GM12878 (cell line): ENCODE results near the gene SOBP. TPM values are rescaled to one million over a fixed set of nuclear protein-coding genes. Genes with fewer than 3 reads are reported as not detected.

Source experiments
- ATAC-seq: fragments of 200-7000 bp; cut with Tn5 transposase; 3 replicates; pipeline ENCODE4 v1.9.1; 2020; ENCODE audit warnings: mild to moderate bottlenecking, moderate library complexity
- BruUV-seq: library from RNA; stranded (reverse); fragments of 400-500 nt; replicated peaks from 2 replicates; lab custom pipeline; 2021; lab: Mats Ljungman, UMichigan
- CTCF ChIA-PET: fragments of 300-600 bp; sonication (Branson Sonifier 250); formaldehyde crosslinking; extraction: SDS; loops from one replicate; lab custom pipeline; 2021; ENCODE audit warnings: inconsistent platforms; lab: Yijun Ruan, JAX
- POLR2A ChIA-PET: fragments of 350-600 bp; formaldehyde crosslinking; extraction: SDS; loops from one replicate; lab custom pipeline; 2021; ENCODE audit warnings: inconsistent platforms; lab: Charles Lee
- RAD21 ChIA-PET: fragments of 300-600 bp; sonication (Branson Sonifier 250); formaldehyde crosslinking; loops from one replicate; lab custom pipeline; 2023; ENCODE audit warnings: antibody characterized with exemption; ENCODE audit not compliant: unreplicated experiment; lab: Charles Lee
- SMC1A ChIA-PET: fragments of 300-600 bp; sonication (Branson Sonifier 250); formaldehyde crosslinking; loops from one replicate; lab custom pipeline; 2023; ENCODE audit not compliant: unreplicated experiment, uncharacterized antibody; lab: Charles Lee
- DNase-seq: peaks from one replicate; pipeline ENCODE4 v3.0.0-alpha.2; 2011; ENCODE audit warnings: low read depth, low spot score
- FAIRE-seq: peaks from 3 replicates; lab custom pipeline; 2011; peaks lifted over from hg19 to GRCh38; lab: Jason Lieb, UNC
- H2AFZ ChIP-seq: 2 replicates; pipeline ENCODE4 v1.6.0; 2011; ENCODE audit warnings: low read depth, low read length, control low read depth; ENCODE audit not compliant: control insufficient read depth
- H3K27ac ChIP-seq: 2 replicates; pipeline ENCODE4 v1.5.1; 2011; ENCODE audit warnings: control low read depth; ENCODE audit not compliant: control insufficient read depth, insufficient read depth
- H3K27me3 ChIP-seq, 2 experiments: replicated peaks in 1 of 2; 2 replicates each; pipeline versions ENCODE4 v1.6.0 to v1.6.1; 2011; ENCODE audit warnings: low read length in 1 of 2; ENCODE audit not compliant: control insufficient read depth in 2 of 2, insufficient read depth in 2 of 2
- H3K36me3 ChIP-seq, 2 experiments: 2 replicates each; pipeline ENCODE4 v1.5.1; 2011; ENCODE audit warnings: low read length in 1 of 2; ENCODE audit not compliant: control insufficient read depth in 2 of 2, insufficient read depth in 2 of 2
- H3K4me1 ChIP-seq: 2 replicates; pipeline ENCODE4 v1.6.1; 2011; ENCODE audit warnings: mild to moderate bottlenecking, low read length, moderate library complexity, mixed read lengths; ENCODE audit not compliant: control insufficient read depth, insufficient read depth
- H3K4me2 ChIP-seq: 2 replicates; pipeline ENCODE4 v1.6.0; 2011; ENCODE audit warnings: control low read depth; ENCODE audit not compliant: control insufficient read depth, insufficient read depth
- H3K4me3 ChIP-seq: fragments of 200-600 bp; sonication (generic); 2 replicates; pipeline ENCODE4 v1.5.1; 2016
- H3K79me2 ChIP-seq: 2 replicates; pipeline ENCODE4 v1.6.0; 2011; ENCODE audit warnings: low read length; ENCODE audit not compliant: control insufficient read depth, insufficient read depth
- H3K9ac ChIP-seq: 2 replicates; pipeline ENCODE4 v1.8.0; 2011; ENCODE audit warnings: low read length, control low read depth, mixed read lengths; ENCODE audit not compliant: control insufficient read depth, insufficient read depth
- H3K9me3 ChIP-seq: replicated peaks from 3 replicates; pipeline ENCODE4 v1.5.1; 2011; ENCODE audit warnings: mild to moderate bottlenecking, low read length; ENCODE audit not compliant: control insufficient read depth, insufficient read depth
- H4K20me1 ChIP-seq: 2 replicates; pipeline ENCODE4 v1.6.0; 2011; ENCODE audit not compliant: control insufficient read depth, insufficient read depth
- CREM ChIP-seq: IDR thresholded peaks from 2 replicates; pipeline ENCODE4 v1.6.1; 2014; ENCODE audit warnings: antibody characterized with exemption, low read depth
- FOXM1 ChIP-seq: IDR thresholded peaks from 2 replicates; pipeline ENCODE4 v1.6.1; 2012; ENCODE audit warnings: low read depth, mild to moderate bottlenecking, inconsistent platforms, low read length, moderate library complexity
- HDAC6 ChIP-seq: fragments of 200-600 bp; sonication (generic); IDR thresholded peaks from one replicate; pipeline ENCODE4 v1.8.0; 2017; ENCODE audit warnings: antibody characterized with exemption; ENCODE audit not compliant: unreplicated experiment
- HDGF ChIP-seq: fragments of 450-650 bp; IDR thresholded peaks from 2 replicates; pipeline ENCODE4 v1.6.1; 2016; ENCODE audit warnings: antibody characterized with exemption
- IKZF1 ChIP-seq: fragments of 450-650 bp; conservative IDR thresholded peaks from 2 replicates; pipeline ENCODE4 v1.6.1; 2017; ENCODE audit warnings: antibody characterized with exemption, mild to moderate bottlenecking
- JUND ChIP-seq: IDR thresholded peaks from 2 replicates; pipeline ENCODE4 v1.6.1; 2012; ENCODE audit warnings: low read depth, mild to moderate bottlenecking, low read length, improper control_type of control experiment, moderate library complexity
- LARP7 ChIP-seq: fragments of 450-650 bp; IDR thresholded peaks from 2 replicates; pipeline ENCODE4 v1.6.1; 2017; ENCODE audit warnings: mild to moderate bottlenecking
- NFYB ChIP-seq: IDR thresholded peaks from 2 replicates; pipeline ENCODE4 v1.6.1; 2011; ENCODE audit warnings: low read depth, mild to moderate bottlenecking, low read length, improper control_type of control experiment, moderate library complexity; ENCODE audit not compliant: insufficient read depth
- POU2F2 ChIP-seq: IDR thresholded peaks from 3 replicates; pipeline ENCODE4 v1.6.1; 2011; ENCODE audit warnings: low read depth, mild to moderate bottlenecking, low read length, borderline replicate concordance
- RELA ChIP-seq: fragments of 450-650 bp; IDR thresholded peaks from 2 replicates; pipeline ENCODE4 v1.8.0; 2014; ENCODE audit warnings: borderline replicate concordance; ENCODE audit not compliant: partially characterized antibody
- SMAD1 ChIP-seq: fragments of 450-650 bp; IDR thresholded peaks from 2 replicates; pipeline ENCODE4 v1.6.1; 2018; ENCODE audit warnings: mild to moderate bottlenecking, low read depth; ENCODE audit not compliant: partially characterized antibody
- SP1 ChIP-seq: IDR thresholded peaks from one replicate; pipeline ENCODE4 v1.6.1; 2011; ENCODE audit warnings: low read depth, low read length
- TAF1 ChIP-seq: IDR thresholded peaks from 2 replicates; pipeline ENCODE4 v1.6.1; 2011; ENCODE audit warnings: mild to moderate bottlenecking, low read depth, low read length, borderline replicate concordance
- YBX1 ChIP-seq: fragments of 450-650 bp; IDR thresholded peaks from 2 replicates; pipeline ENCODE4 v1.6.1; 2016; ENCODE audit warnings: antibody characterized with exemption
- ZNF207 ChIP-seq: fragments of 450-650 bp; IDR thresholded peaks from 2 replicates; pipeline ENCODE4 v1.6.1; 2014; ENCODE audit warnings: antibody characterized with exemption, mild to moderate bottlenecking, borderline replicate concordance
- WGBS: methylation state at CpG from one replicate; pipeline ENCODE4 v1.1.6; 2016; ENCODE audit warnings: low lambda C conversion rate; ENCODE audit not compliant: insufficient replicate concordance, insufficient coverage; ENCODE audit errors: missing lambda C conversion rate; 5-methylcytosine and 5-hydroxymethylcytosine counted together
- in situ Hi-C: fragments of 300-500 bp; cut with MboI; formaldehyde crosslinking; loops from 9 replicates; pipeline ENCODE4 v1.14.3; 2018; ENCODE audit warnings: mixed read lengths
- intact Hi-C: fragments of 100-400 bp; cut with micrococcal nuclease; formaldehyde crosslinking; loops from one replicate; pipeline ENCODE4 v1.14.2; 2022; ENCODE audit not compliant: unreplicated experiment
- polyA plus RNA-seq, 11 experiments: library from polyadenylated mRNA; depleted of rRNA in 4 of 11; unstranded in 6 of 11; stranded (reverse) in 5 of 11; fragments of >200 nt; fragmentation: Nextera tagmentation in 4 of 11; fragmentation: Illumina TruSeq in 1 of 11; extraction: Ambion mirVana in 4 of 11; extraction: Trizol in 1 of 11; gene quantifications; 1 replicate in 1 of 11; 2 replicates in 10 of 11; pipeline versions ENCODE4 v1.2.1 to v1.2.3, GENCODE V29; 2011 to 2016; ENCODE audit warnings: inconsistent platforms in 2 of 11, missing spikeins in 2 of 11, low read depth in 1 of 11
- total RNA-seq, 4 experiments: library from RNA; depleted of rRNA in 3 of 4; stranded (reverse); fragments of >200 nt in 3 of 4; fragmentation: Illumina TruSeq in 1 of 4; extraction: Trizol in 1 of 4; gene quantifications; 2 replicates each; pipeline versions ENCODE4 v1.2.1 to v1.2.3, GENCODE V29; 2013 to 2021
- TF ChIP-seq, protein P1 (sequence below): fragments of 150-350 bp; IDR thresholded peaks from 2 replicates; pipeline ENCODE4 v1.6.1; 2014; ENCODE audit warnings: mild to moderate bottlenecking, low read depth, low read length
- TF ChIP-seq, protein P2 (sequence below): fragments of 450-650 bp; conservative IDR thresholded peaks from 2 replicates; pipeline ENCODE4 v1.6.1; 2017; ENCODE audit warnings: mild to moderate bottlenecking, moderate library complexity
- TF ChIP-seq, protein P3 (sequence below): fragments of 450-650 bp; formaldehyde crosslinking; IDR thresholded peaks from 2 replicates; pipeline ENCODE4 v1.4.0; 2022; ENCODE audit warnings: mild to moderate bottlenecking, moderate library complexity

Gene SOBP
- total and polyA plus RNA-seq, 10 of the 15 experiments (the other 5 are each of a cell fraction or from before 2014, with no cell fraction given) = 0.49 to 1.9 (median 0.78) TPM

DNA sequence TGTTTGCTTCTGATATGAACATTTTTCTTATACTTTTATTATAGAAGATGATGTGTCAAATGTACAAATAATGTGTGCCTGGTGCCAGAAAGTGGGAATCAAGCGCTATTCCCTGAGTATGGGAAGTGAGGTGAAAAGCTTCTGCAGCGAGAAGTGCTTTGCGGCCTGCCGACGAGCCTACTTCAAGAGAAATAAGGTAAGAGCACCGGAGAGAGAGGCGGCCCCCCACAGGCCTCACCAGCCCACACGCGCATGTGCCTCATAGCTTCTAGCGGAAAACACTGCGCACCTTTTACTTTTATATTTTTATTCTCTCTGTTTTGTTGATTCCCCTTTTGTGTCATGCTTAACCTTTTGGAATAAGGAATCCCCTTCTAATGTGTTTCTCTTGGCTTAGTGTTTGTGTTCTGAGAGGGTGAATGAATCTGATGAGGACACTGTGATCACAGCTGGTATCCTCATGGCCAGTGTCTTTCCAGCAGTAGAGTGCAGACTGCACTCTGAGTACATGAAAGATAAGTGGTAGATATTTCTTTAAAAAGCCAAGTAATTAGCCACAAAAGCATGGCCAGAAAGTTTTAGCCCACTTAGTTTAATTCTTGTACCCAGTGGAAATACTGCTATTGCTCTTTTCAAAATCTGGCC, 43.6 kb downstream of the SOBP start:
- intact Hi-C loops = no loop called here
- RAD21 ChIA-PET = interaction anchor here (0.6 kb wide), 1 partner anchor 189 kb away, joined by 3 read pairs; no protein-coding TSS in a partner anchor
- H3K79me2 ChIP-seq = no peaks in the 10 kb centered on the region
- no TSS peak for BruUV-seq
- no peaks in the 10 kb centered on the region; a peak in 1 of 4 replicates for H3K27me3 ChIP-seq
- no peak for ATAC-seq
- no peaks in the 10 kb centered on the region for H3K9me3 ChIP-seq
- no peaks in the 10 kb centered on the region for H3K36me3 ChIP-seq
- in situ Hi-C loops = no loop called here
- 76% methylated on average over 11 of the region's 11 CpGs for WGBS
- no peak for DNase-seq
- CTCF ChIA-PET = no interaction called here
- no peak overlapping the region for H3K9ac ChIP-seq
- TF ChIP-seq, protein P1, sequence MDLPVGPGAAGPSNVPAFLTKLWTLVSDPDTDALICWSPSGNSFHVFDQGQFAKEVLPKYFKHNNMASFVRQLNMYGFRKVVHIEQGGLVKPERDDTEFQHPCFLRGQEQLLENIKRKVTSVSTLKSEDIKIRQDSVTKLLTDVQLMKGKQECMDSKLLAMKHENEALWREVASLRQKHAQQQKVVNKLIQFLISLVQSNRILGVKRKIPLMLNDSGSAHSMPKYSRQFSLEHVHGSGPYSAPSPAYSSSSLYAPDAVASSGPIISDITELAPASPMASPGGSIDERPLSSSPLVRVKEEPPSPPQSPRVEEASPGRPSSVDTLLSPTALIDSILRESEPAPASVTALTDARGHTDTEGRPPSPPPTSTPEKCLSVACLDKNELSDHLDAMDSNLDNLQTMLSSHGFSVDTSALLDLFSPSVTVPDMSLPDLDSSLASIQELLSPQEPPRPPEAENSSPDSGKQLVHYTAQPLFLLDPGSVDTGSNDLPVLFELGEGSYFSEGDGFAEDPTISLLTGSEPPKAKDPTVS = no peak
- TF ChIP-seq YBX1 = no peak
- no peak for TF ChIP-seq FOXM1
- TF ChIP-seq SMAD1 = no peak
- TF ChIP-seq ZNF207 = no peak
- TF ChIP-seq CREM = no peak
- no peak for TF ChIP-seq RELA
- TF ChIP-seq HDAC6 = no peak
- no peak for TF ChIP-seq SP1
- TF ChIP-seq JUND = no peak
- no peak for TF ChIP-seq IKZF1
- TF ChIP-seq POU2F2 = no peak
- TF ChIP-seq, protein P2, sequence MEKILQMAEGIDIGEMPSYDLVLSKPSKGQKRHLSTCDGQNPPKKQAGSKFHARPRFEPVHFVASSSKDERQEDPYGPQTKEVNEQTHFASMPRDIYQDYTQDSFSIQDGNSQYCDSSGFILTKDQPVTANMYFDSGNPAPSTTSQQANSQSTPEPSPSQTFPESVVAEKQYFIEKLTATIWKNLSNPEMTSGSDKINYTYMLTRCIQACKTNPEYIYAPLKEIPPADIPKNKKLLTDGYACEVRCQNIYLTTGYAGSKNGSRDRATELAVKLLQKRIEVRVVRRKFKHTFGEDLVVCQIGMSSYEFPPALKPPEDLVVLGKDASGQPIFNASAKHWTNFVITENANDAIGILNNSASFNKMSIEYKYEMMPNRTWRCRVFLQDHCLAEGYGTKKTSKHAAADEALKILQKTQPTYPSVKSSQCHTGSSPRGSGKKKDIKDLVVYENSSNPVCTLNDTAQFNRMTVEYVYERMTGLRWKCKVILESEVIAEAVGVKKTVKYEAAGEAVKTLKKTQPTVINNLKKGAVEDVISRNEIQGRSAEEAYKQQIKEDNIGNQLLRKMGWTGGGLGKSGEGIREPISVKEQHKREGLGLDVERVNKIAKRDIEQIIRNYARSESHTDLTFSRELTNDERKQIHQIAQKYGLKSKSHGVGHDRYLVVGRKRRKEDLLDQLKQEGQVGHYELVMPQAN = no peak
- TF ChIP-seq TAF1 = no peak
- TF ChIP-seq HDGF = no peak
- TF ChIP-seq, protein P3, sequence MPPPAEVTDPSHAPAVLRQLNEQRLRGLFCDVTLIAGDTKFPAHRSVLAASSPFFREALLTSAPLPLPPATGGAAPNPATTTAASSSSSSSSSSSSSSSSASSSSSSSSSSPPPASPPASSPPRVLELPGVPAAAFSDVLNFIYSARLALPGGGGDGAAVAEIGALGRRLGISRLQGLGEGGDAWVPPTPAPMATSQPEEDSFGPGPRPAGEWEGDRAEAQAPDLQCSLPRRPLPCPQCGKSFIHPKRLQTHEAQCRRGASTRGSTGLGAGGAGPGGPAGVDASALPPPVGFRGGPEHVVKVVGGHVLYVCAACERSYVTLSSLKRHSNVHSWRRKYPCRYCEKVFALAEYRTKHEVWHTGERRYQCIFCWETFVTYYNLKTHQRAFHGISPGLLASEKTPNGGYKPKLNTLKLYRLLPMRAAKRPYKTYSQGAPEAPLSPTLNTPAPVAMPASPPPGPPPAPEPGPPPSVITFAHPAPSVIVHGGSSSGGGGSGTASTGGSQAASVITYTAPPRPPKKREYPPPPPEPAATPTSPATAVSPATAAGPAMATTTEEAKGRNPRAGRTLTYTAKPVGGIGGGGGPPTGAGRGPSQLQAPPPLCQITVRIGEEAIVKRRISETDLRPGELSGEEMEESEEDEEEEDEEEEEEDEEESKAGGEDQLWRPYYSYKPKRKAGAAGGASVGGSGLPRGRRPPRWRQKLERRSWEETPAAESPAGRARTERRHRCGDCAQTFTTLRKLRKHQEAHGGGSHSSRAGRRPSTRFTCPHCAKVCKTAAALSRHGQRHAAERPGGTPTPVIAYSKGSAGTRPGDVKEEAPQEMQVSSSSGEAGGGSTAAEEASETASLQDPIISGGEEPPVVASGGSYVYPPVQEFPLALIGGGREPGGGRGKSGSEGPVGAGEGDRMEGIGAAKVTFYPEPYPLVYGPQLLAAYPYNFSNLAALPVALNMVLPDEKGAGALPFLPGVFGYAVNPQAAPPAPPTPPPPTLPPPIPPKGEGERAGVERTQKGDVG (CRISPR knock-in tag) = no peak
- no peak for TF ChIP-seq NFYB
- no peak for TF ChIP-seq LARP7
- H3K4me1 ChIP-seq = no peaks in the 10 kb centered on the region
- POLR2A ChIA-PET = no interaction called here
- no peaks in the 10 kb centered on the region for H4K20me1 ChIP-seq
- H3K4me3 ChIP-seq = no peak overlapping the region
- H3K27ac ChIP-seq = no peak overlapping the region
- SMC1A ChIA-PET = interaction anchor here (0.6 kb wide), 1 partner anchor 1454 kb away, joined by 3 read pairs; no protein-coding TSS in a partner anchor
- no peak for FAIRE-seq
- no peak overlapping the region for H2AFZ ChIP-seq
- no peak overlapping the region for H3K4me2 ChIP-seq
